GM12874 (cell line): ENCODE measurements around the gene SPON1.

Experiments
- TF ChIP-seq, protein P1 (sequence below): IDR thresholded peaks from 2 replicates; pipeline ENCODE4 v1.5.1; 2011; ENCODE audit warnings: low read depth, mild to moderate bottlenecking, control low read depth, low read length, moderate library complexity; ENCODE audit not compliant: insufficient read depth

SPON1 gene

DNA sequence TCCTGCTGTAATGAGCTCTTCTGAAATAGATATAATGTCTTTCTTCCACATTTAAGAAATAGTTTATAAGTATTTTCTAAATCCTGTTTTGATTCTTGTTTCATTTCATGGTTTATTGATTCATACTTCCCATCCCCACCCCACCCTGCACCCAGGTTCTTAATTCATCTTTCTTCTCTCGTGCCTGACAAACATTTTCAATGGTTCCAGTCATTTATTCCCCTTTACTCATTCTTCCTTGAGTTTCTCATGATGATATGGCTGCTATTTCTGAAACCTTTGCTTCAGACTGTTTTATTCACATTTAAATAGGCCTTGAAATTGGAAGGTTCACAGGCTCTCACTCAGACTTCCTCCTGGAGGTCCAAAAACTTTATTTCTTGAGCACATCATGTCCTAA lies 142.9 kb downstream of the SPON1 start:
- TF ChIP-seq, protein P1, sequence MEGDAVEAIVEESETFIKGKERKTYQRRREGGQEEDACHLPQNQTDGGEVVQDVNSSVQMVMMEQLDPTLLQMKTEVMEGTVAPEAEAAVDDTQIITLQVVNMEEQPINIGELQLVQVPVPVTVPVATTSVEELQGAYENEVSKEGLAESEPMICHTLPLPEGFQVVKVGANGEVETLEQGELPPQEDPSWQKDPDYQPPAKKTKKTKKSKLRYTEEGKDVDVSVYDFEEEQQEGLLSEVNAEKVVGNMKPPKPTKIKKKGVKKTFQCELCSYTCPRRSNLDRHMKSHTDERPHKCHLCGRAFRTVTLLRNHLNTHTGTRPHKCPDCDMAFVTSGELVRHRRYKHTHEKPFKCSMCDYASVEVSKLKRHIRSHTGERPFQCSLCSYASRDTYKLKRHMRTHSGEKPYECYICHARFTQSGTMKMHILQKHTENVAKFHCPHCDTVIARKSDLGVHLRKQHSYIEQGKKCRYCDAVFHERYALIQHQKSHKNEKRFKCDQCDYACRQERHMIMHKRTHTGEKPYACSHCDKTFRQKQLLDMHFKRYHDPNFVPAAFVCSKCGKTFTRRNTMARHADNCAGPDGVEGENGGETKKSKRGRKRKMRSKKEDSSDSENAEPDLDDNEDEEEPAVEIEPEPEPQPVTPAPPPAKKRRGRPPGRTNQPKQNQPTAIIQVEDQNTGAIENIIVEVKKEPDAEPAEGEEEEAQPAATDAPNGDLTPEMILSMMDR: no peak

DNA sequence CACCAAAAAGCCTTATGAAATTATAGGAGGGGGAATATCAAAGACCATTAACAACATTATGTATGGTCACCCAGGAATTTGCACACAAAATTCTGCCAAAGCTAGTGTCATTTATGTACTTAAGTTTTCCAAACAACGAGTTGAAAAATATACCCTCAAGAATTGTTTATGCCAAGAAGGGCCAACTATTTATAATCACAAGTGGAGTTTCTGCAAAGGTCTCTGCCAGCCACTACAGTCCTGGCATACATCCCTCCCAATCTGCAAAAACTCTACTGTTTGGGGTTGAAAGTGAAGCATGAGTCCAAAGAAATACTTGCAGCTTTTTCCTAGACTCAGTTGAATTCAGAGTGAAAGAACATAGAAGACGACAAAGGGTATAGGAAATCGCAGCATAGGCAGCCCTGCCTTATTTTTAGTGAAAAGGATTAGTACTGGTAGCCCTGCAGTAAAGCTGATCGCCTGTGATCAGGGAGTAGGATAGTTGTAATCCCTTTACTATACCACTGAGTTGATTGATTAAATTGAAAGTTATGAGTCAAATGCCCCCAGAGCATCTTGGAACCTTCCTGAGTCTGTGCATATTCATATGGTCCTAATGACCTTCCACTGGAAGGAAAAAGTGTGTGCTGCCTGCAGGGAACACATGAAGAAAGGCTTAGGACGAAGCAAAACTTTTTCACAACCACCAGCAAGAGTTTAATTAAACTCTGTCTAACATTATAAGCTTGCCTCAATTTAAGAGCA lies 144.0 kb downstream of the SPON1 start:
- TF ChIP-seq, protein P1: no peak

DNA sequence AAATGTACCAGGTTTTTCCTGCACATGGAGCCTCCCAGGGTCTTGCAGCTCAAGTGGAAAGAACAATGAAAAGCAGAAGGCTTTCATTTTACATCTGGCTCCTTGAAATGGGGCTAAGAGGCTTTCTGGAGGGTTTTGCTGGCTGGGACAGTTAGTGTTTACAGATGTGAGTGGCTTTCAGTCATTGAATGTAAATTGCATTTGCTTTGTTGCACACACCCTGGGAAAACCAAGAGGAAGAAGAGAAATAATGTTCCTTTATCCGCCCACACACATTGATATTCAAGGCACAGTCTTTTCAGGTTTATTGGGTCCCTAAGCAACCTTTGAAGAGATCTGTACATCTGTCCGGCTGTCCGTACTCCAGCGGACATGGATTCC lies 144.5 kb downstream of the SPON1 start:
- TF ChIP-seq, protein P1: no peak

DNA sequence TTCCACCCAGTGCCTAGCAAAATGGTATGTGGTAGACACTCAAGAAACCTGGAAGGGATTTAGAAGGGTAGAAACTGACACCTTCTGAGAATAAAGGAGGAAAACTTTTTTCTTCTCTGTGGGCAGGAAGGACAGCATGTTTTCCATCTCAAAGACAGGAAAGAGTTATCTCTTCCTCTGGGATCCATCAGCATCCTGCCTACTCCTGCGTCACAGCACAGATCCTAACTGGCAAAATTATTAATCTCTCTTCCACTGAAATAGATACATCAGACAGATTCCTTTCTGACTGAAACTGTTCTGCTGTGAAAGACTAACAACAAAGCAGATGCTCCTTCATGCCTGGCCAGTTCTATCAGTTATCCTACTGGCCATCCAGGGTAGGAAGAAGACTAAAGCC lies 147.2 kb downstream of the SPON1 start:
- TF ChIP-seq, protein P1: no peak

DNA sequence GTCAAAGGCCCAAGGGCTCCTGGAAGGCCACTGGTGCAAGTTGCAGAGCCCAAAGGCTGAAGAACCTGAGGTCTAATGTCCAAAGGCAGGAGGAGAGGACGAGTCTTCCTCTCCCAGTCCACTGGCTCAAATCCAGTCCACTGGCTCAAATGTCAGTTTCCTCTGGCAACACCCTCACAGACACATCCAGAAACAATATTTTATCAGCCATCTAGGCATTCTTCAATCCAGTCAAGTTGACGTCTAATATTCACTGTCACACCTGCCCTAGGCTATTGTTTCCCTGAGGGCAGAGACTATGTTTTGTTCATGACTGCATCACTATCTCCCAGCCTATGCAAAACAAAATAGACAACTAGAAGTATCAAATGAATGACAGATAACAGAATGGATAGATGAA lies 148.1 kb downstream of the SPON1 start:
- TF ChIP-seq, protein P1: no peak

DNA sequence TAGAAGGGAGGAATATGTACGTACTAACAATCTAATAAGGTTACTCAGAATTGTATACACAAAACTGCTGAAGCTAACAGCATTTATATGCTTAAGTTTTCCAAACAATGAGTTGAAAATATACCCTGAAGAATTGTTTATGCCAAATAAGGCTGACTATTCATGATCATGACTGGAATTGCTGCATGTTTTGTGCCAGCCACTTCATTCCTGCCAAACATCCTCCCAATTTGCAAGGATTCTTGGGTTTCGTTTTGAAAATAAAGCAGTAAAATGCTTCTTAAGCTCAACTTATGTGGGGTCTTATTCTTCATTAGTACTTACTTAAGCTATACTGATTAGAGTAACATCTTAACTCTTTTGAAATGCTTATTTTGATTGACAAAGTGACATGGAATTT lies 149.0 kb downstream of the SPON1 start:
- TF ChIP-seq, protein P1: no peak

DNA sequence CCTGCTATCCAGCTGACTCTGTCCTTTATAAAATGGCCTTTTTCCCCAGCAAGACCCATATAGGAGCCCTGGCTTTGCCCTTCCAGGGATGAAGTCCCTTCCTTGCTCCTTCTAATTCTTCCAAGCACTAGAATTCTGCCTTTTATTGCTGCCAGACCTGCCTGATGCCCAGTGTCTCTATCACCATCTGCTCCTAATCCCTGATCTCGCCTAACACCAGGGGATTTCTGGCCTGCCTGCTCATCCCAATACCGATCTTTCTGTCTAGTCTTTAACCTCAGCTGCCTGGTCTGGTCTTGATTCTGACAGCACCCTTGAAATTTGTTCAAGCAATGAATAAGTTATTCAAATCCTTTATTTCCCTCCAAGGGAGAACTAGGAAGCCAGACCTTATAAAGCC lies 150.2 kb downstream of the SPON1 start:
- TF ChIP-seq, protein P1: no peak
